Omental fat pad (tissue), 4 donors: ENCODE results near the gene CISTR. TPM values are rescaled to one million over a fixed set of nuclear protein-coding genes. Genes with fewer than 3 reads are reported as not detected.
"Not testable (repeated sequence)": the region's sequence is repeated elsewhere in the genome, so short reads cannot be mapped to it uniquely, and the experiment has no call there.

Source experiments
- ATAC-seq: fragments of 150-250 bp; one replicate; pipeline ENCODE4 v1.9.1; 2016; ENCODE audit warnings: mild to moderate bottlenecking, moderate library complexity; ENCODE audit not compliant: low FRiP score
- DNase-seq: peaks from one replicate; pipeline ENCODE4 v3.0.0-alpha.2; 2019; ENCODE audit warnings: low spot score
- CTCF ChIP-seq, 3 donors: fragments of 450-650 bp; IDR thresholded peaks; one replicate each; pipeline ENCODE4 v1.5.1; 2016 to 2017; ENCODE audit warnings: antibody characterized with exemption in 3 of 3, mild to moderate bottlenecking in 3 of 3, moderate library complexity in 2 of 3
- total RNA-seq, 4 donors: library from RNA; depleted of rRNA; stranded (reverse); fragments of >200 nt; gene quantifications; one replicate each; pipeline ENCODE4 v1.1.0, GENCODE V29; 2016

Gene CISTR
- total RNA-seq, 4 donors from 2014 or later: not detected

GRCh38 chr12:53786411-53786810, 34.6 kb upstream of the CISTR start:
- no peak for TF ChIP-seq CTCF (IDR thresholded peaks at IDR 0.05)
- no peak for ATAC-seq
- no peak for DNase-seq

GRCh38 chr12:53785161-53785560, 33.4 kb upstream of the CISTR start:
- ATAC-seq: no peak
- TF ChIP-seq CTCF (IDR thresholded peaks at IDR 0.05): no peak

GRCh38 chr12:53782093-53782703, 30.4 kb upstream of the CISTR start:
- no peak for TF ChIP-seq CTCF (IDR thresholded peaks at IDR 0.05)
- ATAC-seq (no peak), DNase-seq (no peak)

More at GRCh38 chr12:53785161-53785560, 33.4 kb upstream of the CISTR start:
- no peak for DNase-seq

GRCh38 chr12:53781228-53781801, 29.5 kb upstream of the CISTR start:
- TF ChIP-seq CTCF (IDR thresholded peaks at IDR 0.05): no peak
- ATAC-seq (no peak), DNase-seq (no peak)

- no peak for ATAC-seq
- TF ChIP-seq CTCF (IDR thresholded peaks at IDR 0.05): no peak
- DNase-seq: no peak
Observed at GRCh38 chr12:53780323-53780722, 28.5 kb upstream of the CISTR start.

GRCh38 chr12:53779679-53780078, 27.9 kb upstream of the CISTR start:
- DNase-seq, ATAC-seq: not testable (repeated sequence)

GRCh38 chr12:53777936-53778644, 26.3 kb upstream of the CISTR start:
- ATAC-seq (peak; percentile 37), DNase-seq (no peak)
- TF ChIP-seq CTCF (IDR thresholded peaks at IDR 0.05): no peak
